Skeletal muscle satellite cell (primary cell): Measurements from ENCODE around the gene PLPPR1. TPM values are rescaled to one million over a fixed set of nuclear protein-coding genes. Genes with fewer than 3 reads are reported as not detected.
A peak's percentile ranks its signal among the peaks of the same experiment; 100 is the strongest.

Experiments
- H3K27me3 ChIP-seq: 2 replicates; pipeline ENCODE4 v1.7.0; 2013; ENCODE audit warnings: low read length; ENCODE audit not compliant: control insufficient read depth, insufficient read depth
- H3K36me3 ChIP-seq: 2 replicates; pipeline ENCODE4 v1.7.0; 2013; ENCODE audit warnings: mild to moderate bottlenecking, control low read depth, low read length; ENCODE audit not compliant: insufficient read depth
- H3K4me1 ChIP-seq: 2 replicates; pipeline ENCODE4 v1.7.0; 2013; ENCODE audit warnings: low read length; ENCODE audit not compliant: control insufficient read depth, insufficient read depth
- H3K4me2 ChIP-seq: 2 replicates; pipeline ENCODE4 v1.7.0; 2013; ENCODE audit warnings: mild to moderate bottlenecking, low read length
- H3K4me3 ChIP-seq: 2 replicates; pipeline ENCODE4 v1.7.0; 2013; ENCODE audit warnings: low read length
- H3K9ac ChIP-seq: 2 replicates; pipeline ENCODE4 v1.7.0; 2013; ENCODE audit warnings: mild to moderate bottlenecking, low read depth, low read length, moderate library complexity
- H3K9me3 ChIP-seq: replicated peaks from 2 replicates; pipeline ENCODE4 v1.7.0; 2013; ENCODE audit warnings: mild to moderate bottlenecking, control low read depth, low read length
- total RNA-seq: library from RNA; depleted of rRNA; stranded (reverse); fragments of >200 nt; gene quantifications from 2 replicates; pipeline ENCODE4 v1.2.3, GENCODE V29; 2012; rRNA removed

PLPPR1 gene
- total RNA-seq, result not detected in 2 replicates

- no peak within 1 kb of the TSS for H3K9ac ChIP-seq
- peak within 1 kb of the TSS; percentile 96 for H3K4me2 ChIP-seq
- peaks cover 46% of the 10 kb centered on the region for H3K27me3 ChIP-seq
- H3K4me1 ChIP-seq, result peaks cover 6% of the 10 kb centered on the region
- peak within 1 kb of the TSS; percentile 78 for H3K4me3 ChIP-seq
- H3K36me3 ChIP-seq, result no peaks in the 10 kb centered on the region
- no peaks in the 10 kb centered on the region for H3K9me3 ChIP-seq
Observed at GRCh38 chr9:101028346-101029314, at the start of gene PLPPR1. Gene PLPPR1 (plus strand): TSS chr9:101028727.

- Histone ChIP-seq H3K9ac (no peak overlapping the region), H3K9me3 (no peaks in the 10 kb centered on the region), H3K36me3 (no peaks in the 10 kb centered on the region), H3K27me3 (no peaks in the 10 kb centered on the region), H3K4me2 (no peak overlapping the region), H3K4me3 (no peak overlapping the region), H3K4me1 (no peaks in the 10 kb centered on the region)
Observed at GRCh38 chr9:100989731-100990130, 38.8 kb upstream of the PLPPR1 start.

- no peaks in the 10 kb centered on the region for H3K9me3 ChIP-seq
- no peaks in the 10 kb centered on the region for H3K27me3 ChIP-seq
- H3K4me1 ChIP-seq, result no peaks in the 10 kb centered on the region
- no peak overlapping the region for H3K9ac ChIP-seq
- H3K4me3 ChIP-seq, result no peak overlapping the region
- no peaks in the 10 kb centered on the region for H3K36me3 ChIP-seq
- no peak overlapping the region for H3K4me2 ChIP-seq
Observed at GRCh38 chr9:100990605-100991381, 37.7 kb upstream of the PLPPR1 start.

- no peak overlapping the region for H3K4me3 ChIP-seq
- no peaks in the 10 kb centered on the region for H3K4me1 ChIP-seq
- H3K4me2 ChIP-seq, result no peak overlapping the region
- no peaks in the 10 kb centered on the region for H3K27me3 ChIP-seq
- H3K9me3 ChIP-seq, result no peaks in the 10 kb centered on the region
- no peak overlapping the region for H3K9ac ChIP-seq
- no peaks in the 10 kb centered on the region for H3K36me3 ChIP-seq
Observed at GRCh38 chr9:100992632-100993031, 35.9 kb upstream of the PLPPR1 start.

- Histone ChIP-seq H3K4me1 (no peaks in the 10 kb centered on the region), H3K4me3 (no peak overlapping the region), H3K9me3 (no peaks in the 10 kb centered on the region), H3K27me3 (no peaks in the 10 kb centered on the region), H3K36me3 (no peaks in the 10 kb centered on the region), H3K4me2 (no peak overlapping the region), H3K9ac (no peak overlapping the region)
Observed at GRCh38 chr9:100999906-101000544, 28.5 kb upstream of the PLPPR1 start.

- no peak overlapping the region for H3K9ac ChIP-seq
- no peaks in the 10 kb centered on the region for H3K9me3 ChIP-seq
- H3K4me1 ChIP-seq, result no peaks in the 10 kb centered on the region
- H3K4me3 ChIP-seq, result no peak overlapping the region
- H3K4me2 ChIP-seq, result no peak overlapping the region
- no peaks in the 10 kb centered on the region for H3K27me3 ChIP-seq
- H3K36me3 ChIP-seq, result no peaks in the 10 kb centered on the region
Observed at GRCh38 chr9:101005246-101005645, 23.3 kb upstream of the PLPPR1 start.

GRCh38 chr9:101014566-101014965, 14.0 kb upstream of the PLPPR1 start:
- no peaks in the 10 kb centered on the region for H3K9me3 ChIP-seq

GRCh38 chr9:101018467-101018866, 10.1 kb upstream of the PLPPR1 start:
- no peaks in the 10 kb centered on the region for H3K9me3 ChIP-seq
- H3K4me2 ChIP-seq, result no peak overlapping the region
- H3K4me1 ChIP-seq, result no peaks in the 10 kb centered on the region
- no peak overlapping the region for H3K9ac ChIP-seq
- H3K36me3 ChIP-seq, result no peaks in the 10 kb centered on the region
- H3K27me3 ChIP-seq, result no peaks in the 10 kb centered on the region
- no peak overlapping the region for H3K4me3 ChIP-seq

More at GRCh38 chr9:101014566-101014965, 14.0 kb upstream of the PLPPR1 start:
- no peaks in the 10 kb centered on the region for H3K36me3 ChIP-seq
- H3K4me2 ChIP-seq, result no peak overlapping the region
- H3K27me3 ChIP-seq, result no peaks in the 10 kb centered on the region
- no peak overlapping the region for H3K9ac ChIP-seq
- no peaks in the 10 kb centered on the region for H3K4me1 ChIP-seq
- no peak overlapping the region for H3K4me3 ChIP-seq

GRCh38 chr9:101022704-101023103, 5.8 kb upstream of the PLPPR1 start:
- Histone ChIP-seq H3K27me3 (peaks cover 20% of the 10 kb centered on the region), H3K9me3 (no peaks in the 10 kb centered on the region), H3K4me1 (no peaks in the 10 kb centered on the region), H3K36me3 (no peaks in the 10 kb centered on the region), H3K4me2 (no peak overlapping the region), H3K4me3 (no peak overlapping the region), H3K9ac (no peak overlapping the region)

GRCh38 chr9:101025940-101026339, 2.6 kb upstream of the PLPPR1 start:
- Histone ChIP-seq H3K36me3 (no peaks in the 10 kb centered on the region), H3K9ac (no peak overlapping the region), H3K4me2 (no peak overlapping the region), H3K4me1 (peaks cover 6% of the 10 kb centered on the region), H3K4me3 (no peak overlapping the region), H3K9me3 (no peaks in the 10 kb centered on the region), H3K27me3 (peaks cover 46% of the 10 kb centered on the region)

- H3K4me2 ChIP-seq, result no peak overlapping the region
Observed at GRCh38 chr9:101026824-101027223, 1.7 kb upstream of the PLPPR1 start.

More at GRCh38 chr9:101026824-101027223, 1.7 kb upstream of the PLPPR1 start:
- no peaks in the 10 kb centered on the region for H3K36me3 ChIP-seq
- H3K9ac ChIP-seq, result no peak overlapping the region
- peaks cover 6% of the 10 kb centered on the region for H3K4me1 ChIP-seq
- H3K27me3 ChIP-seq, result peaks cover 46% of the 10 kb centered on the region
- no peaks in the 10 kb centered on the region for H3K9me3 ChIP-seq
- H3K4me3 ChIP-seq, result no peak overlapping the region
